Muscle layer of colon (tissue), 2 donors: ENCODE measurements around the gene MAP4K4.

ENCODE experiments used
- H3K27ac ChIP-seq: one replicate; pipeline ENCODE4 v1.7.0; 2013; ENCODE audit warnings: low read depth, mild to moderate bottlenecking, low read length, moderate library complexity
- H3K27me3 ChIP-seq, 2 donors: one replicate each; pipeline ENCODE4 v1.7.0; 2013; ENCODE audit warnings: low read length in 2 of 2, mild to moderate bottlenecking in 2 of 2; ENCODE audit not compliant: insufficient read depth in 2 of 2, control insufficient read depth in 1 of 2
- H3K36me3 ChIP-seq: one replicate; pipeline ENCODE4 v1.7.0; 2013; ENCODE audit warnings: mild to moderate bottlenecking, low read length; ENCODE audit not compliant: insufficient read depth
- H3K4me1 ChIP-seq: one replicate; pipeline ENCODE4 v1.7.0; 2013; ENCODE audit warnings: mild to moderate bottlenecking, low read length; ENCODE audit not compliant: insufficient read depth
- H3K4me3 ChIP-seq, 2 donors: one replicate each; pipeline ENCODE4 v1.7.0; 2013; ENCODE audit warnings: low read length in 2 of 2, low read depth in 1 of 2, mild to moderate bottlenecking in 1 of 2, moderate library complexity in 1 of 2
- H3K9ac ChIP-seq: one replicate; pipeline ENCODE4 v1.7.0; 2013; ENCODE audit warnings: low read length
- H3K9me3 ChIP-seq: one replicate; pipeline ENCODE4 v1.7.0; 2013; ENCODE audit warnings: mild to moderate bottlenecking, low read length
- donor health status: abdominal sarcoma.
- donor health status: Adenocarcinoma of cecum.

The MAP4K4 gene

GRCh38 chr2:101693991-101694588 is 3.4 kb upstream of the MAP4K4 start:
- Histone ChIP-seq H3K27me3 (no peaks in the 10 kb centered on the region), H3K27ac (no peak overlapping the region), H3K4me3 (no peak overlapping the region), H3K9ac (no peak overlapping the region), H3K4me1 (peaks cover 10% of the 10 kb centered on the region), H3K36me3 (no peaks in the 10 kb centered on the region), H3K9me3 (no peaks in the 10 kb centered on the region)

GRCh38 chr2:101696272-101697123 is 1.0 kb upstream of the MAP4K4 start:
- Histone ChIP-seq H3K4me1 (peaks cover 25% of the 10 kb centered on the region), H3K36me3 (no peaks in the 10 kb centered on the region), H3K9ac (peak overlapping the region; percentile 10), H3K27ac (peak overlapping the region; percentile 52), H3K4me3 (peak overlapping the region; percentile 1 to 76), H3K9me3 (no peaks in the 10 kb centered on the region), H3K27me3 (no peaks in the 10 kb centered on the region)

GRCh38 chr2:101698014-101698843 is 722 bp downstream of the MAP4K4 start:
- Histone ChIP-seq H3K9ac (peak overlapping the region; percentile 95), H3K27me3 (no peaks in the 10 kb centered on the region), H3K4me1 (peaks cover 37% of the 10 kb centered on the region), H3K36me3 (no peaks in the 10 kb centered on the region), H3K27ac (peak overlapping the region; percentile 81), H3K4me3 (peak overlapping the region; percentile 69 to 91), H3K9me3 (no peaks in the 10 kb centered on the region)

GRCh38 chr2:101698844-101699754 is 1.6 kb downstream of the MAP4K4 start:
- Histone ChIP-seq H3K27me3 (no peaks in the 10 kb centered on the region), H3K4me3 (peak overlapping the region; percentile 69 to 91), H3K4me1 (peaks cover 37% of the 10 kb centered on the region), H3K36me3 (no peaks in the 10 kb centered on the region), H3K27ac (peak overlapping the region; percentile 52), H3K9ac (peak overlapping the region; percentile 95), H3K9me3 (no peaks in the 10 kb centered on the region)

- H3K9ac ChIP-seq, result peak overlapping the region; percentile 37
These were observed 2.4 kb downstream of the MAP4K4 start for GRCh38 chr2:101699755-101700461.

DNA sequence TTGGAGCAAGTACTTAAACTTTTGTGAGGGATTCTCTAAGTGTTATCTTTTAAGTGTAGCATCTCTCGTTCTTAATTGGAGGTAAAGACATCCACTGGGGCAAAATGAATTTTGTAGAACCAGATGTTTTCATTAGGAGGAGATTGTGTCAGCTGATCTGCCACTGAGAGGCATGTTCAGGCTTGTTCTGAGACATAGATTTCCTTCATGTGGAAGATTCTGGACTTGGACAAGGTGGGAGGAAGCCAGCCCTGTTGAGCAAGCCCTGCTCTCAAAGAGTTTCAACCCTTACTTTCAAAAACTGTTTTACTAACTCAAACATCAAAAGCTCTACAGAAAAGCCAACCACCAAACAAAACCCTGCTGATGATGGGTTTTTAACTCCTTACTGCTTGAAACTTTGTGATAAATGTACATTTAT is 6.5 kb downstream of the MAP4K4 start:
- H3K27ac ChIP-seq, result no peak overlapping the region
- no peaks in the 10 kb centered on the region for H3K27me3 ChIP-seq
- H3K36me3 ChIP-seq, result no peaks in the 10 kb centered on the region
- no peak overlapping the region for H3K9ac ChIP-seq
- no peaks in the 10 kb centered on the region for H3K9me3 ChIP-seq
- H3K4me3 ChIP-seq, result no peak overlapping the region
- peaks cover 58% of the 10 kb centered on the region for H3K4me1 ChIP-seq

More at GRCh38 chr2:101699755-101700461, 2.4 kb downstream of the MAP4K4 start:
- Histone ChIP-seq H3K4me1 (peaks cover 41% of the 10 kb centered on the region), H3K27me3 (no peaks in the 10 kb centered on the region), H3K4me3 (peak overlapping the region; percentile 69 to 91), H3K27ac (peak overlapping the region; percentile 52), H3K9me3 (no peaks in the 10 kb centered on the region), H3K36me3 (no peaks in the 10 kb centered on the region)

DNA sequence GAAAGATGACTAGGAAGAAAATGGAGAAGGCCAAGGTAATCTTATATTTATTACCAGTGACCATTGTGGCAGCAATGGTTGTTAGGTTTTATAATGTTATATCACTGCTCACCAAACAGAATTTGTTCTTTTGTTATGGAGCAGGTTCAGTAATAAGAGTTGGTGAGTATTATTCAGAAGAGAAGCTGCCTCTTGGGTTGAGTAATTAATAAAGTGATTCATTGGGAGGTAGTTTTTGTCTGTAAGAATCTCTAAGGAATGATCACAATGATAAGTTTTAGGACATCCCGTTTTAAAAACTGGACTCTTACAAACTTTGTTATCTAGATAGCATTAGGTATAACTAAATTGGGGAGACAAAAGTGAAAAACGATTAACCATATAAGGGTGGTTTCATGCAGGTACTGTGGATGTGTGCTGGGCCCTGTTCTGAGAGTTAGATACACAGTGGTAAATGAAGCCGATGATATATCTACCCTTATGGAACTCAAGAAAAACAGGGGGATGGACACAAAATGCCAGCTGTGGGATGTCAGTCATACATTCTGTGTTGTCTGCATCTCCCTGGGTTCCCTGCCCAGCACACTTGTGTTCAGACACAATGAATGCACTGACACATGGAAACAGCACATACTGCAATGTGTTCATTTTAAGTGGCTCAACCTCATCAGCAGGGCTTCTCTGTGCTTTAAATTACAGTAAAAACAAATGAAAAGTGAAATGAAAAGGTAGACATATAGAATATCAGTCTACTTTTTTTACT is 7.5 kb downstream of the MAP4K4 start:
- Histone ChIP-seq H3K9ac (no peak overlapping the region), H3K9me3 (no peaks in the 10 kb centered on the region), H3K4me1 (peaks cover 65% of the 10 kb centered on the region), H3K27ac (peak overlapping the region; percentile 30), H3K4me3 (no peak overlapping the region), H3K27me3 (no peaks in the 10 kb centered on the region), H3K36me3 (no peaks in the 10 kb centered on the region)

GRCh38 chr2:101706121-101706818 is 8.8 kb downstream of the MAP4K4 start:
- H3K36me3 ChIP-seq, result no peaks in the 10 kb centered on the region
- H3K27me3 ChIP-seq, result no peaks in the 10 kb centered on the region
- peaks cover 63% of the 10 kb centered on the region for H3K4me1 ChIP-seq
- no peak overlapping the region for H3K9ac ChIP-seq
- no peak overlapping the region for H3K27ac ChIP-seq
- no peaks in the 10 kb centered on the region for H3K9me3 ChIP-seq
- no peak overlapping the region for H3K4me3 ChIP-seq

GRCh38 chr2:101706819-101707177 is 9.3 kb downstream of the MAP4K4 start:
- H3K27ac ChIP-seq, result no peak overlapping the region
- H3K4me3 ChIP-seq, result no peak overlapping the region
- peaks cover 58% of the 10 kb centered on the region for H3K4me1 ChIP-seq
- no peaks in the 10 kb centered on the region for H3K27me3 ChIP-seq
- H3K9me3 ChIP-seq, result no peaks in the 10 kb centered on the region
- no peak overlapping the region for H3K9ac ChIP-seq
- H3K36me3 ChIP-seq, result no peaks in the 10 kb centered on the region
